ENCODE measurements around the gene SPEM3. TPM values are rescaled to one million over a fixed set of nuclear protein-coding genes. Genes with fewer than 3 reads are reported as not detected.
A peak's percentile ranks its signal among the peaks of the same experiment; 100 is the strongest.

SPEM3 gene
- total and polyA plus RNA-seq, 2 of the 13 experiments (the other 11 are each of a cell fraction or from before 2014, with no cell fraction given) = not detected

DNA sequence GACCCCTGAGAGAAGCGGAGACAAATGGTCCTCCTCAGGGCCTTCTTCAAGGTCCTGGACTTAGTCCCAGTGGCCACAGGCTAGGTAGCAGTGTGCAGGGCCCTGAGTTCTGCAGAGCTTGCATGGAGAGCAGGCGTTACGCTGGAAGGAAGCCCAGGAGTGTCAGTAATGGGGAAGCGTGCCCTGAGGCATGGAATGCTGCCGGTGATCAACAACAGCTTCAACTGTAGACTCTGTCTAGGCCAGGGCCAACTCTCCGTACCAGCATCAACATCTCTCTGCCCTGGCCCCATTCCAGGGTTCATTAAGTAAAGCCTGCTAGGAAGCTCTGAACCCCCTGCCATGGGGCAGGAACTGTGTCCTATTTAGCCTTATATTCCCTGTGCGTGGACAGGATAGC lies 48.3 kb upstream of the SPEM3 start (continued):
- TF ChIP-seq, protein P1, sequence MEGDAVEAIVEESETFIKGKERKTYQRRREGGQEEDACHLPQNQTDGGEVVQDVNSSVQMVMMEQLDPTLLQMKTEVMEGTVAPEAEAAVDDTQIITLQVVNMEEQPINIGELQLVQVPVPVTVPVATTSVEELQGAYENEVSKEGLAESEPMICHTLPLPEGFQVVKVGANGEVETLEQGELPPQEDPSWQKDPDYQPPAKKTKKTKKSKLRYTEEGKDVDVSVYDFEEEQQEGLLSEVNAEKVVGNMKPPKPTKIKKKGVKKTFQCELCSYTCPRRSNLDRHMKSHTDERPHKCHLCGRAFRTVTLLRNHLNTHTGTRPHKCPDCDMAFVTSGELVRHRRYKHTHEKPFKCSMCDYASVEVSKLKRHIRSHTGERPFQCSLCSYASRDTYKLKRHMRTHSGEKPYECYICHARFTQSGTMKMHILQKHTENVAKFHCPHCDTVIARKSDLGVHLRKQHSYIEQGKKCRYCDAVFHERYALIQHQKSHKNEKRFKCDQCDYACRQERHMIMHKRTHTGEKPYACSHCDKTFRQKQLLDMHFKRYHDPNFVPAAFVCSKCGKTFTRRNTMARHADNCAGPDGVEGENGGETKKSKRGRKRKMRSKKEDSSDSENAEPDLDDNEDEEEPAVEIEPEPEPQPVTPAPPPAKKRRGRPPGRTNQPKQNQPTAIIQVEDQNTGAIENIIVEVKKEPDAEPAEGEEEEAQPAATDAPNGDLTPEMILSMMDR (CRISPR knock-in tag; IDR thresholded peaks at IDR 0.05) = peak; percentile 36
- TF ChIP-seq ZNF331 (CRISPR knock-in tag; IDR thresholded peaks at IDR 0.05) (peak; percentile 24; the same call in 1 of the 2 replicates), ATF7-NPFF (CRISPR knock-in tag; IDR thresholded peaks at IDR 0.05; ENCODE audit: low read depth) (0 out of 2 replicates have a peak, but pooled peaks have one; percentile 3), ZNF772 (CRISPR knock-in tag; IDR thresholded peaks at IDR 0.05) (0 out of 2 replicates have a peak, but pooled peaks have one; percentile 3), ZNF263 (CRISPR knock-in tag; IDR thresholded peaks at IDR 0.05) (peak; percentile 11; the same call in 1 of the 2 replicates), EED (CRISPR knock-in tag; IDR thresholded peaks at IDR 0.05) (0 out of 2 replicates have a peak, but pooled peaks have one; percentile 37), SAP130 (CRISPR knock-in tag; IDR thresholded peaks at IDR 0.05; ENCODE audit: low read depth) (0 out of 2 replicates have a peak, but pooled peaks have one; percentile 12), MEIS2 (CRISPR knock-in tag; IDR thresholded peaks at IDR 0.05) (0 out of 2 replicates have a peak, but pooled peaks have one; percentile 40), SIN3A (IDR thresholded peaks at IDR 0.05; ENCODE audit: borderline replicate concordance, low read depth, low read length) (peak; percentile 40; the same call in 1 of the 2 replicates)

DNA sequence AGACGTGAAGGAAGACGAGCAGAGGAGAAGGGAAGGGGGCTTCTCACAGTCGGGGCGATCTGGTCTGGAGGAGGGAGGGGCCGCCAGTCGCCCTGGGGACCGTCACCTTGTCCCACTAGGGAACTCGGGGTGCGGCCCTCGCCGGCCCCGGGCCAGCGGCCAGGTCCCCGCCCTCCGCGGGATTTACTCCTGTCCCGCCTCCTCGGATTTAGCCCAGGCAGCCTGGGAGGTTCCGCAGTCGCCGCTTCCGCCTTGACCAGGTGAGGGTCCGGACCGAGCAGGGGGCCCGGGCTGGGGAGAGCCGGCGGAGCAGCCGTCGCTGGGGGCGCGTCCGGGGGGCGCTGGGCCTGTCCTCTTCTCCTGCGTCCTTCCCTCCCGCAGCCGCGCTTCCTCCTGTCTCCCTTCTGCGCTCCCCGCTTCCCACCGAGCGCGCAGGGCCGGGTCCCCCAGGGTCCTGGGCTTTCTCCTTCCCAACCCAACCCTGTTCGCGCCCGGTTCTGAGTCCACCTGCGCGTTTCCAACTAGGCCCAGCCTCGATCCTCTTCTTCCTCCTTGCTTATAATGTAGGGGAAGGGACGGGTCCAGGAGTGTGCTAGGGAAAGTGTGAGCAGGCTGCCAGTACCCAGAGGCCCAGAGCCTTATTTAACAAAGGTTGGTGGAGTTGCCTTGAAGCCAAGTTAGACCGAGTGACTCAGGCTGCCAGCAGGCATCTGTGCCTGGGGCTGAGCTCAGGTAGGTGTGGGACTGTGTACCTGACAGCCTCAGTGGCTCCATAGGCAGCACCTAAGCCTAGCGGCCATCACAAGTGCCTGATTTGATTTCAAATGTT lies 47.6 kb upstream of the SPEM3 start, which contains the start of gene TNK1:
Gene TNK1, plus strand, starts transcription at position 235 of the 829 bp plus-strand sequence. CDS start 1,838 bp downstream, outside the sequence.
- no peak for FAIRE-seq
- Histone ChIP-seq H3K4me3 (replicated peaks in 1 of 3; ENCODE audit: insufficient read depth in 1 of 3, low read depth in 2 of 3, low read length in 3 of 3) (peak within 1 kb of the TSS; percentile 62 to 83 (median 77)), H3K27me3 (ENCODE audit: control insufficient read depth in 1 of 2, insufficient read depth in 2 of 2, low read length in 2 of 2) (peaks cover 0 to 7% of the 10 kb centered on the region in 2 experiments; a peak in 1 of 5 replicates), H3K9ac (ENCODE audit: insufficient read depth, low read depth, low read length) (peak within 1 kb of the TSS; percentile 70), H3K4me2 (ENCODE audit: low read depth, low read length) (peak within 1 kb of the TSS; percentile 88), H2AFZ (ENCODE audit: low read length) (peak within 1 kb of the TSS; percentile 64), H4K20me1 (ENCODE audit: insufficient read depth, low read length) (no peaks in the 10 kb centered on the region), H3K36me3 (replicated peaks in 1 of 2; ENCODE audit: control insufficient read depth in 1 of 2, insufficient read depth in 2 of 2, low read length in 2 of 2) (no peaks in the 10 kb centered on the region), H3K79me2 (ENCODE audit: insufficient read depth, low read length) (no peaks in the 10 kb centered on the region), H3K9me3 (ENCODE audit: low read length) (peaks cover 4% of the 10 kb centered on the region; the same call in 1 of the 2 replicates), H3K4me1 (ENCODE audit: insufficient read depth, low read length) (peaks cover 21% of the 10 kb centered on the region), H3K27ac (ENCODE audit: extremely low read length, insufficient read depth, low read length) (no peak within 1 kb of the TSS)
- peak; percentile 77 for ATAC-seq
- intact Hi-C loops (cut with micrococcal nuclease; ENCODE audit: unreplicated experiment) (no loop called here), in situ Hi-C loops (cut with HindIII; ENCODE audit: extremely low pct_ligation_motif_present, low pct_unique_long_range_greater_than_20kb) (no loop called here)
- ChIA-PET POLR2A (interaction anchor here (0.6 to 2.1 kb wide), 7 partner anchors 9 to 100 kb away, joined by 3 to 24 read pairs (median 3); partner anchors contain the start of genes PLSCR3, SLC2A4, TMEM102 and TMEM256), CTCF (ENCODE audit: low intra/inter-chr PET ratio, low total read pairs) (no interaction called here)
- peak; percentile 24 for DNase-seq (ENCODE audit: low spot score)
- BruUV-seq (replicated peaks) = TSS peak; percentile 79
- WGBS (ENCODE audit: low lambda C conversion rate) = 2% methylated on average over 47 of the region's 52 CpGs
- TF ChIP-seq, protein P2, sequence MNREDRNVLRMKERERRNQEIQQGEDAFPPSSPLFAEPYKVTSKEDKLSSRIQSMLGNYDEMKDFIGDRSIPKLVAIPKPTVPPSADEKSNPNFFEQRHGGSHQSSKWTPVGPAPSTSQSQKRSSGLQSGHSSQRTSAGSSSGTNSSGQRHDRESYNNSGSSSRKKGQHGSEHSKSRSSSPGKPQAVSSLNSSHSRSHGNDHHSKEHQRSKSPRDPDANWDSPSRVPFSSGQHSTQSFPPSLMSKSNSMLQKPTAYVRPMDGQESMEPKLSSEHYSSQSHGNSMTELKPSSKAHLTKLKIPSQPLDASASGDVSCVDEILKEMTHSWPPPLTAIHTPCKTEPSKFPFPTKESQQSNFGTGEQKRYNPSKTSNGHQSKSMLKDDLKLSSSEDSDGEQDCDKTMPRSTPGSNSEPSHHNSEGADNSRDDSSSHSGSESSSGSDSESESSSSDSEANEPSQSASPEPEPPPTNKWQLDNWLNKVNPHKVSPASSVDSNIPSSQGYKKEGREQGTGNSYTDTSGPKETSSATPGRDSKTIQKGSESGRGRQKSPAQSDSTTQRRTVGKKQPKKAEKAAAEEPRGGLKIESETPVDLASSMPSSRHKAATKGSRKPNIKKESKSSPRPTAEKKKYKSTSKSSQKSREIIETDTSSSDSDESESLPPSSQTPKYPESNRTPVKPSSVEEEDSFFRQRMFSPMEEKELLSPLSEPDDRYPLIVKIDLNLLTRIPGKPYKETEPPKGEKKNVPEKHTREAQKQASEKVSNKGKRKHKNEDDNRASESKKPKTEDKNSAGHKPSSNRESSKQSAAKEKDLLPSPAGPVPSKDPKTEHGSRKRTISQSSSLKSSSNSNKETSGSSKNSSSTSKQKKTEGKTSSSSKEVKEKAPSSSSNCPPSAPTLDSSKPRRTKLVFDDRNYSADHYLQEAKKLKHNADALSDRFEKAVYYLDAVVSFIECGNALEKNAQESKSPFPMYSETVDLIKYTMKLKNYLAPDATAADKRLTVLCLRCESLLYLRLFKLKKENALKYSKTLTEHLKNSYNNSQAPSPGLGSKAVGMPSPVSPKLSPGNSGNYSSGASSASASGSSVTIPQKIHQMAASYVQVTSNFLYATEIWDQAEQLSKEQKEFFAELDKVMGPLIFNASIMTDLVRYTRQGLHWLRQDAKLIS (CRISPR knock-in tag; IDR thresholded peaks at IDR 0.05) = no peak
- TF ChIP-seq, protein P3, sequence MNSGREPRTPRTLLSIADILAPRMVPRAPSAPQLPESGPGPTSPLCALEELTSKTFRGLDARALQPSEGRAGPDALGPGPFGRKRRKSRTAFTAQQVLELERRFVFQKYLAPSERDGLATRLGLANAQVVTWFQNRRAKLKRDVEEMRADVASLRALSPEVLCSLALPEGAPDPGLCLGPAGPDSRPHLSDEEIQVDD (CRISPR knock-in tag; IDR thresholded peaks at IDR 0.05; ENCODE audit: borderline replicate concordance) = 0 out of 2 replicates have a peak, but pooled peaks have one; percentile 32
- TF ChIP-seq MTF2 (CRISPR knock-in tag; IDR thresholded peaks at IDR 0.05; ENCODE audit: borderline replicate concordance) = 0 out of 2 replicates have a peak, but pooled peaks have one; percentile 50
- TF ChIP-seq, protein P4, sequence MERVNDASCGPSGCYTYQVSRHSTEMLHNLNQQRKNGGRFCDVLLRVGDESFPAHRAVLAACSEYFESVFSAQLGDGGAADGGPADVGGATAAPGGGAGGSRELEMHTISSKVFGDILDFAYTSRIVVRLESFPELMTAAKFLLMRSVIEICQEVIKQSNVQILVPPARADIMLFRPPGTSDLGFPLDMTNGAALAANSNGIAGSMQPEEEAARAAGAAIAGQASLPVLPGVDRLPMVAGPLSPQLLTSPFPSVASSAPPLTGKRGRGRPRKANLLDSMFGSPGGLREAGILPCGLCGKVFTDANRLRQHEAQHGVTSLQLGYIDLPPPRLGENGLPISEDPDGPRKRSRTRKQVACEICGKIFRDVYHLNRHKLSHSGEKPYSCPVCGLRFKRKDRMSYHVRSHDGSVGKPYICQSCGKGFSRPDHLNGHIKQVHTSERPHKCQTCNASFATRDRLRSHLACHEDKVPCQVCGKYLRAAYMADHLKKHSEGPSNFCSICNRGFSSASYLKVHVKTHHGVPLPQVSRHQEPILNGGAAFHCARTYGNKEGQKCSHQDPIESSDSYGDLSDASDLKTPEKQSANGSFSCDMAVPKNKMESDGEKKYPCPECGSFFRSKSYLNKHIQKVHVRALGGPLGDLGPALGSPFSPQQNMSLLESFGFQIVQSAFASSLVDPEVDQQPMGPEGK (CRISPR knock-in tag; IDR thresholded peaks at IDR 0.05) = peak; percentile 29; the same call in 1 of the 2 replicates

Data from HepG2 (cell line).